Stomach (tissue), 9 donors: Measurements from ENCODE around the gene NTNG1. TPM values are rescaled to one million over a fixed set of nuclear protein-coding genes. Genes with fewer than 3 reads are reported as not detected.

ENCODE experiments used
- DNase-seq, 2 donors: peaks; one replicate each; pipeline versions ENCODE4 v3.0.0 to v3.0.0-alpha.2; 2013 to 2019
- H3K27ac ChIP-seq, 5 donors: fragments of 200-600 bp in 4 of 5; sonication (generic) in 4 of 5; one replicate each; pipeline ENCODE4 v1.5.1; 2013 to 2019; ENCODE audit warnings: mild to moderate bottlenecking in 1 of 5, moderate library complexity in 1 of 5
- H3K27me3 ChIP-seq, 3 donors: fragments of 200-600 bp; sonication (generic); one replicate each; pipeline ENCODE4 v1.5.1; 2017 to 2019; ENCODE audit warnings: mixed run types in 1 of 3
- H3K36me3 ChIP-seq, 4 donors: fragments of 200-600 bp; sonication (generic); 1 replicate in 3 of 4; 2 replicates in 1 of 4; pipeline ENCODE4 v1.5.1; 2016 to 2019
- H3K4me1 ChIP-seq, 4 donors: fragments of 200-600 bp; sonication (generic); one replicate each; pipeline ENCODE4 v1.5.1; 2016 to 2019
- H3K4me3 ChIP-seq, 4 donors: fragments of 200-600 bp; sonication (generic) in 3 of 4; one replicate each; pipeline ENCODE4 v1.5.1; 2016 to 2019; ENCODE audit warnings: mild to moderate bottlenecking in 1 of 4
- H3K9me3 ChIP-seq, 4 donors: fragments of 200-600 bp; sonication (generic); one replicate each; pipeline ENCODE4 v1.5.1; 2016 to 2019
- EP300 ChIP-seq: sonication (generic); formaldehyde crosslinking; IDR thresholded peaks from one replicate; pipeline ENCODE4 v1.6.1; 2017; ENCODE audit warnings: antibody characterized with exemption
- POLR2A ChIP-seq, 4 donors: fragments of 450-650 bp; IDR thresholded peaks; one replicate each; pipeline ENCODE4 v1.6.1; 2016; ENCODE audit warnings: antibody characterized with exemption in 4 of 4, control low read depth in 2 of 4, mild to moderate bottlenecking in 1 of 4, moderate library complexity in 1 of 4
- POLR2AphosphoS5 ChIP-seq, 3 donors: sonication (generic); formaldehyde crosslinking; IDR thresholded peaks; one replicate each; pipeline ENCODE4 v1.6.1; 2016; ENCODE audit warnings: antibody characterized with exemption in 3 of 3
- WGBS, 5 donors: extraction: QIAGEN DNeasy Blood & Tissue Kit in 3 of 5; methylation state at CpG; one replicate each; pipeline versions ENCODE4 v1.1.5 to v1.1.7; 2013 to 2018; 5-methylcytosine and 5-hydroxymethylcytosine counted together
- intact Hi-C: fragments of 100-400 bp; cut with DNase I; formaldehyde crosslinking; loops from one replicate; pipeline ENCODE4 v1.15.1; 2023; ENCODE audit warnings: low total_unique reads
- polyA plus RNA-seq, 3 donors: library from polyadenylated mRNA; stranded (reverse); fragments of 200-250 nt; gene quantifications; one replicate each; pipeline ENCODE4 v1.2.3, GENCODE V29; 2013
- total RNA-seq, 5 donors: library from RNA; depleted of rRNA; stranded (reverse); fragments of >200 nt; gene quantifications; one replicate each; pipeline versions ENCODE4 v1.1.0 to v1.2.3, GENCODE V29; 2014 to 2016
- TF ChIP-seq, protein P1 (sequence below), 7 experiments: fragments of 450-650 bp in 4 of 7; fragments of 200-600 bp in 3 of 7; sonication (generic) in 3 of 7; IDR thresholded peaks; one replicate each; pipeline ENCODE4 v1.5.1; 2016 to 2019; ENCODE audit warnings: antibody characterized with exemption in 7 of 7, control low read depth in 2 of 7, mild to moderate bottlenecking in 1 of 7
- donor health status: healthy with polysubstance abuse.
- donor health status: Bipolar disorder and iron deficiency.
- donor health status: healthy.

NTNG1 gene
- total and polyA plus RNA-seq, 8 donors, result 0.23 to 2.0 (median 0.58) TPM; not detected in 3

DNA sequence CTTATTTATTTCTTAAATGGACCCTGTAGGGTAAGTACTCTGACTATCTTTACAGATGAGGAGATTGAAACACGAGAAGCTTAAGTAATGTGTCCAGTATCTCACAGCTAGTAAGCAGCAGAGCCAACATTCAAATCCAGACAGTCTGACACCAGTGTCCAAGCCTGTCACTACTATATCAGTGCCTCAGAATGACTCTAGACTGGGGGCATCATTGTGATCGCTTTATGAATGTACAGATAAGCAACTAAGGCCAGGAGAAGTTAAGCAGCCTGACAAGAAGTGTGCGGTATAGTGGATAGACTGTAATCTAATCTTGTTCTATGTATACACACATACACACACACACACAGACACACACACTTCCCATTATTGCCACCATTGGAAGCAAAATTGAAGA, 158.7 kb downstream of the NTNG1 start:
- Histone ChIP-seq H3K27me3 (no peaks in the 10 kb centered on the region), H3K4me3 (no peak overlapping the region), H3K27ac (no peak overlapping the region), H3K9me3 (no peaks in the 10 kb centered on the region), H3K4me1 (no peaks in the 10 kb centered on the region), H3K36me3 (no peaks in the 10 kb centered on the region)
- no peak for DNase-seq
- TF ChIP-seq POLR2A (IDR thresholded peaks at IDR 0.05), result no peak
- TF ChIP-seq EP300, result no peak
- TF ChIP-seq POLR2AphosphoS5 (IDR thresholded peaks at IDR 0.05), result no peak
- TF ChIP-seq, protein P1, sequence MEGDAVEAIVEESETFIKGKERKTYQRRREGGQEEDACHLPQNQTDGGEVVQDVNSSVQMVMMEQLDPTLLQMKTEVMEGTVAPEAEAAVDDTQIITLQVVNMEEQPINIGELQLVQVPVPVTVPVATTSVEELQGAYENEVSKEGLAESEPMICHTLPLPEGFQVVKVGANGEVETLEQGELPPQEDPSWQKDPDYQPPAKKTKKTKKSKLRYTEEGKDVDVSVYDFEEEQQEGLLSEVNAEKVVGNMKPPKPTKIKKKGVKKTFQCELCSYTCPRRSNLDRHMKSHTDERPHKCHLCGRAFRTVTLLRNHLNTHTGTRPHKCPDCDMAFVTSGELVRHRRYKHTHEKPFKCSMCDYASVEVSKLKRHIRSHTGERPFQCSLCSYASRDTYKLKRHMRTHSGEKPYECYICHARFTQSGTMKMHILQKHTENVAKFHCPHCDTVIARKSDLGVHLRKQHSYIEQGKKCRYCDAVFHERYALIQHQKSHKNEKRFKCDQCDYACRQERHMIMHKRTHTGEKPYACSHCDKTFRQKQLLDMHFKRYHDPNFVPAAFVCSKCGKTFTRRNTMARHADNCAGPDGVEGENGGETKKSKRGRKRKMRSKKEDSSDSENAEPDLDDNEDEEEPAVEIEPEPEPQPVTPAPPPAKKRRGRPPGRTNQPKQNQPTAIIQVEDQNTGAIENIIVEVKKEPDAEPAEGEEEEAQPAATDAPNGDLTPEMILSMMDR (IDR thresholded peaks at IDR 0.05), result no peak
- 33 to 72% (median 47%) methylated on average over 3 of the region's 3 CpGs for WGBS, 5 donors
- intact Hi-C loops, result no loop called here

DNA sequence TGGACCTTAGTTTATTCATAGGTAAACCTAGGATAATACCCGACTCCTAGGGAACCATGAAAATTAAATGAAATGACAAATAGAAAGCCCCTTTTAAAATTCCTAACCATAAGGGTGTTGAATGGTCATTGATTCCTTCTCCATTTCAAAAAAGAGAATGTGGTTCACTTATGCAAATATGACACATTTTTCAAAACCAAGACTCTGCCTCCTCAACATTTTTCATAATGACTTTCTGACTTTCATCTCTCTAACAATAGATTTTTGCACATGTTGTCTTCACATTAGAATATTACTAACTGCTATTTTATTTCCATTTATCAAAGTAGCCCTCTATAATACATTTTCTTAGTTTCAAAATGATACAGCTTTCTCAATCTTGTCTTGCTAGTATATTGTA, 169.1 kb downstream of the NTNG1 start:
- no peak overlapping the region for H3K27ac ChIP-seq
- H3K4me1 ChIP-seq, result no peaks in the 10 kb centered on the region
- no peaks in the 10 kb centered on the region for H3K9me3 ChIP-seq
- DNase-seq, result no peak
- 64 to 67% (median 65%) methylated on average over 1 of the region's 1 CpG for WGBS, 5 donors
- intact Hi-C loops, result no loop called here
- no peak overlapping the region for H3K4me3 ChIP-seq
- H3K27me3 ChIP-seq, result no peaks in the 10 kb centered on the region
- H3K36me3 ChIP-seq, result no peaks in the 10 kb centered on the region
- no peak for TF ChIP-seq POLR2AphosphoS5 (IDR thresholded peaks at IDR 0.05)
- TF ChIP-seq POLR2A (IDR thresholded peaks at IDR 0.05), result no peak
- TF ChIP-seq EP300, result no peak
- TF ChIP-seq, protein P1 (IDR thresholded peaks at IDR 0.05), result no peak

DNA sequence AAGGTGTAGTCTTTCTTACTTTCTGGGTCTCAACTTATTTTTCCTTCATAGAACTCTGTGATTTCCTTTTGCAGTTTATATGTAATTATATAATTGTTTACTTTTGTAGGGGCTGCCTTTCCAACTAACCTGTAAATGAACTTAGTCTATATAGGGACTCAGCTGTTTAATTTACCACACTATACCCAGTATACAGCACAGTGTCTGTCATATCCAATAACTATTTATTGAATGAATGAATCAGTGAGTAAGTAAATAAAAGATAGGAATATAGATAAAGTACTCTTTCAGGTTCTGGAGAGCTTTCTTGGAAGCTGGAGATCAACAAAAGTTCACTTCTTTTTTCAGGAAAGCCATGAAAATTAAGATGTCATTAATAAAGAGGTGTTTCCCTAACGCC, 174.8 kb downstream of the NTNG1 start:
- no peak for TF ChIP-seq POLR2AphosphoS5 (IDR thresholded peaks at IDR 0.05)
- no peak for TF ChIP-seq POLR2A (IDR thresholded peaks at IDR 0.05)
- TF ChIP-seq, protein P1 (IDR thresholded peaks at IDR 0.05), result no peak
- TF ChIP-seq EP300, result no peak
- WGBS, 5 donors, result 0 to 57% (median 28%) methylated on average over 1 of the region's 1 CpG
- Histone ChIP-seq H3K9me3 (no peaks in the 10 kb centered on the region), H3K36me3 (no peaks in the 10 kb centered on the region), H3K4me1 (no peaks in the 10 kb centered on the region), H3K4me3 (no peak overlapping the region), H3K27me3 (no peaks in the 10 kb centered on the region), H3K27ac (no peak overlapping the region)
- intact Hi-C loops, result no loop called here
- no peak for DNase-seq

DNA sequence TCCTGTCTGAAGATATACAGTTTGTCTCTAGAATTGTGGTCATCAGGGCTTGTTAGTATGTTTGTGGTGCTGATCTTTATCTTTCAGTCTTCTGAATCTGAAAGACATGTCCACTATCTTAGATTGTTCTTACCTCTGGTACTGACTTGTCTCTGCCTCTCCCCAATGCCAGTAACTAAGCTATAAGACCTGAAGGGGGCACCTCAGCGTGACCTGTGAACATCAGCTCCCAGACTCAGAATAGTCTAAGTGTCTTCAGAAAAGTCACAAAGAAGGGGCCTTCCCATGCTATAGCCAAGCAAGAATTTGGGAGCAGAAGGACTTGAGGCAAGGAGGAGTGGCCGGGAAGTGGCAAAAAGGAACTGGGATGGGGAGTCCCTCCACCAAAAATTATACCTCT, 178.1 kb downstream of the NTNG1 start:
- TF ChIP-seq POLR2A (IDR thresholded peaks at IDR 0.05) (no peak), EP300 (no peak), POLR2AphosphoS5 (IDR thresholded peaks at IDR 0.05) (no peak)
- TF ChIP-seq, protein P1 (IDR thresholded peaks at IDR 0.05), result no peak
- DNase-seq, result no peak
- Histone ChIP-seq H3K4me1 (no peaks in the 10 kb centered on the region), H3K27ac (no peak overlapping the region), H3K9me3 (no peaks in the 10 kb centered on the region), H3K4me3 (no peak overlapping the region), H3K36me3 (no peaks in the 10 kb centered on the region), H3K27me3 (no peaks in the 10 kb centered on the region)
- intact Hi-C loops, result no loop called here
- 71 to 88% (median 82%) methylated on average over 2 of the region's 2 CpGs for WGBS, 5 donors
